ENCODE data around the gene LTA. TPM values are rescaled to one million over a fixed set of nuclear protein-coding genes. Genes with fewer than 3 reads are reported as not detected.

Gene LTA
- total and polyA plus RNA-seq, 2 experiments from 2014 or later, result not detected

DNA sequence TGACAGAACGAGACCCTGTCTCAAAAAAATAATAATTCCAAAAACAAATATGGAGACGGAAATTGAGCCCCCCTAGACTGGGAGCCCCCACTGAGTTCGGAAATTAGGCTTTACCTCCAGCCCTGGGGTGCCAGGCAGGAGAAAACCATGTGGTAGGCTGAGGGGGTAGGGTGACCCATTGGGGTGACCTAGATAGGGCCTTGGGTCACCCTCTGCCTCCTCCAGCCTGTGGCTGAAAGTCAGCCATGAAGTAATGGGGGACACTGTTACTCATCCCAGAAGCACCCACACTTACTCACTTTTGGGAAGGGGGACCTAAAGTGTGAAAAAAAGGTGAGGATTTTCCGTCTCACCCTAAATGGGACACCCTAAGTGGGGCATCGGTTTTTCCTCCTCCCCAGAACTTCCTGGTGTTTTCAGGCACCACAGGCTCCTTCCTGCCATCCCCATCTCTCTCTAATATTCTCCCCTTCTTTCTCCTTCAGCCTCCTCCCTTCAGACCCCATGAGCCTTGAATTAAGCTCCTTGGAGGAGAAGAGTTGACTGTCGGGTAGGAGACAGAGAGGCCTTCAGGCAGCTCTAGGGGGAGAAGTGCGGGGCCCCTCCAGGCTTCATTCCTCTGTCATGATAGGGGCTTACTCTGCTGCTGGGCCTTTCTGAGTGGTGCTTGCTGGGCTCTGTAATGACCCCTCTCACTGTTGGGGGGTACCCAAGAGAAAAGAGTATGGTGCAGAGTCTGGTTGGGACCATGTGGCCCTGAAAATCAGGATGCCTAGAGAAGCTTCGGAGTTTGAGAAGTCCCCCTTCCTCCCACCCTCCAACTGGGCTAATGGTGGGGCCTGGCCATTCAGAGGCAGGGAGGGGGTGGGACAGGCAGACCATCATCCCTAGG, 7.7 kb downstream of the LTA start:
- TF ChIP-seq, protein P1, sequence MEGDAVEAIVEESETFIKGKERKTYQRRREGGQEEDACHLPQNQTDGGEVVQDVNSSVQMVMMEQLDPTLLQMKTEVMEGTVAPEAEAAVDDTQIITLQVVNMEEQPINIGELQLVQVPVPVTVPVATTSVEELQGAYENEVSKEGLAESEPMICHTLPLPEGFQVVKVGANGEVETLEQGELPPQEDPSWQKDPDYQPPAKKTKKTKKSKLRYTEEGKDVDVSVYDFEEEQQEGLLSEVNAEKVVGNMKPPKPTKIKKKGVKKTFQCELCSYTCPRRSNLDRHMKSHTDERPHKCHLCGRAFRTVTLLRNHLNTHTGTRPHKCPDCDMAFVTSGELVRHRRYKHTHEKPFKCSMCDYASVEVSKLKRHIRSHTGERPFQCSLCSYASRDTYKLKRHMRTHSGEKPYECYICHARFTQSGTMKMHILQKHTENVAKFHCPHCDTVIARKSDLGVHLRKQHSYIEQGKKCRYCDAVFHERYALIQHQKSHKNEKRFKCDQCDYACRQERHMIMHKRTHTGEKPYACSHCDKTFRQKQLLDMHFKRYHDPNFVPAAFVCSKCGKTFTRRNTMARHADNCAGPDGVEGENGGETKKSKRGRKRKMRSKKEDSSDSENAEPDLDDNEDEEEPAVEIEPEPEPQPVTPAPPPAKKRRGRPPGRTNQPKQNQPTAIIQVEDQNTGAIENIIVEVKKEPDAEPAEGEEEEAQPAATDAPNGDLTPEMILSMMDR (IDR thresholded peaks at IDR 0.05; ENCODE audit: low read depth, low read length), result no peak
- Histone ChIP-seq H3K4me1 (ENCODE audit: low read depth) (peaks cover 3% of the 10 kb centered on the region), H3K27me3 (no peaks in the 10 kb centered on the region), H3K36me3 (no peaks in the 10 kb centered on the region), H3K4me3 (no peak overlapping the region), H3K27ac (no peak overlapping the region), H3K9me3 (ENCODE audit: low read depth) (no peaks in the 10 kb centered on the region)
- no peak for DNase-seq (ENCODE audit: low read depth in 1 of 2, low spot score in 1 of 2)

DNA sequence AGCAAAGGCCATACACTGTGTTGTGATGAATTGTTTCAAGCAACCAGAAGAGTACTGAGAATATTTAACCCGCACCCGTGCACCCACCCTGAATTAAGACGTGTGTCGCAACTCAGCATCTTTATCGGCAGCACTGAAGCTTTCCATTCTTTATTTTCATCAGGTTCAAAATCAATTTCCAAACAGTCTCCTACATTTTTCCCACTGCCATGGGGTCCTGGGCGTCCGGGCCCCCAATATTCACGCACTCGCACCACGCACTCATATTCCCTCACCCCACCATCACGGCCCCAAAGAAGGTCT, 8.3 kb downstream of the LTA start:
- H3K4me1 ChIP-seq (ENCODE audit: low read depth), result peaks cover 3% of the 10 kb centered on the region
- peak overlapping the region; percentile 54 for H3K4me3 ChIP-seq
- no peaks in the 10 kb centered on the region for H3K36me3 ChIP-seq
- H3K27ac ChIP-seq, result no peak overlapping the region
- H3K27me3 ChIP-seq, result no peaks in the 10 kb centered on the region
- DNase-seq (ENCODE audit: low read depth in 1 of 2, low spot score in 1 of 2), result no peak
- H3K9me3 ChIP-seq (ENCODE audit: low read depth), result no peaks in the 10 kb centered on the region
- TF ChIP-seq, protein P1 (IDR thresholded peaks at IDR 0.05; ENCODE audit: low read depth, low read length), result no peak

DNA sequence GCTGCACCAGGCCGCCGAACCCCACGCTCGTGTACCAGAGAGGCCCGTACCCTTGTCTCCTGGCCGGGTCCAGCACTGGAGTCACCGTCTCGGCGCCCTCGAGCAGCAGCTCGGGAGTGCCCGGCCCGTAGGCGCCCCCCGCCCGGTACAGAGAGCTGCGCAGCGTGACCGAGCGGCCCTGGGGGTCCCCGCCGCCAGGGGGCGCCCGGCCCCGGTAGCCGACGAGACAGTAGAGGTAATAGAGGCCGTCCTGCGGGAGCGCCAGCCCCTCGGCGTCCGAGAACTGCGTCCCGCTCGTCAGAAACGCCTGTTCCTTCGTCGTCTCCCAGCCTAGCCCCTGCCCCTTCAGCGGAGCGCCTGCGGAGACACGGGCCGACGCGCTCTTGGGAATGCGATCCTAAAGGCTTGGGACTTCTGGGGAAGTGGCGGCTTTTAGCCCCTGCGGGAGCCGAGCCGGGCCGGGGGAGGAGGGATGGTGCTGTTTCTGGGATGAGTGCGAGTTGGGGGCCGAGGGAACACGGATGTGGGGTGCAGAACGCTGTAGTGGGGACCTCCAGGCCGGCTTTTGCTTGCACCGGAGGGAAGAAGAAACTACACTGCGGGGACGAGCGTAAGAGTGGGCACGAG, 8.8 kb downstream of the LTA start:
- H3K36me3 ChIP-seq, result no peaks in the 10 kb centered on the region
- peak; percentile 86 to 92 for DNase-seq (ENCODE audit: low read depth in 1 of 2, low spot score in 1 of 2)
- H3K4me1 ChIP-seq (ENCODE audit: low read depth), result peaks cover 3% of the 10 kb centered on the region
- H3K4me3 ChIP-seq, result peak overlapping the region; percentile 54
- H3K27me3 ChIP-seq, result no peaks in the 10 kb centered on the region
- H3K27ac ChIP-seq, result peak overlapping the region; percentile 64
- TF ChIP-seq, protein P1 (IDR thresholded peaks at IDR 0.05; ENCODE audit: low read depth, low read length), result peak; percentile 96
- no peaks in the 10 kb centered on the region for H3K9me3 ChIP-seq (ENCODE audit: low read depth)

DNA sequence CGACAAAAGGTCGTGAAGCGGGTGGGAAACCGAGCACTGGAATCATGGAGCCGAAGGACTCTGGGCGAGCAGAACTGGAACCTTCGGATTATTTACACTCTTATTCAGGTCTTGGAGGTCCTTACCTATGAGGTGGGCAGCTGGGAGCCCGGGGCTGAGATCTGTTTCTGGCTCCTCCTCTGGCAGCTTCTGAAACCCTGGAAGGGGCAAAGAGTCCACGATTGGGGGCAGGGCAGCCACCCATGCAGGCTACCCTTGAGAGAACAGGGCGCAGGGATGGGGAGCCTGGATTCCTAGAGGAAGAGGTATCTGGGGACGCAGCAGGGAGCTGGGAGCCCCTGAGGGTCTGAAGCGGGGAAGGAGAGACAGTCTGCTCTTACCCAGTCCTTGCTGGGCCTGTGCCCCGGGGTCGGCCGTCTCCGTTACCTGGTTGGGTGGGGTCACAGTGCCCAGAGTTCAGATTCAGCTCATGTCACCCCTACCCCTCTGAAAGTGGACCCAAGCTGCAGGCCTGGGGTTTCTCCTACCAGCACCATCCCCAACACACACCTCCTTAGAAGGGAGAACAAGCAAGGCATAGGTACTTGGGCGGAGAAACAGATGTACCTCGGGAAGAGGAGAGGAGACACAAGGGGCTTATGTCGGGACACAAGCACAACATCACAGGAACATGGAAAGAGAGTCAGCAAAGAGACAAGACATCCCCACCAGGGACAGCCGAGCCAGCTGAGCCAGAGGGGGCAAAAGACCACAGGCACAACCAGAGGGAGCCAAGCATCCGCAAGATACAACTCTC, 9.5 kb downstream of the LTA start:
- peaks cover 3% of the 10 kb centered on the region for H3K4me1 ChIP-seq (ENCODE audit: low read depth)
- H3K27ac ChIP-seq, result peak overlapping the region; percentile 64
- TF ChIP-seq, protein P1 (IDR thresholded peaks at IDR 0.05; ENCODE audit: low read depth, low read length), result no peak
- no peaks in the 10 kb centered on the region for H3K9me3 ChIP-seq (ENCODE audit: low read depth)
- H3K36me3 ChIP-seq, result no peaks in the 10 kb centered on the region
- H3K4me3 ChIP-seq, result peak overlapping the region; percentile 54
- no peaks in the 10 kb centered on the region for H3K27me3 ChIP-seq
- peak in 1 of 2 donors; percentile 34 for DNase-seq (ENCODE audit: low read depth in 1 of 2, low spot score in 1 of 2)

DNA sequence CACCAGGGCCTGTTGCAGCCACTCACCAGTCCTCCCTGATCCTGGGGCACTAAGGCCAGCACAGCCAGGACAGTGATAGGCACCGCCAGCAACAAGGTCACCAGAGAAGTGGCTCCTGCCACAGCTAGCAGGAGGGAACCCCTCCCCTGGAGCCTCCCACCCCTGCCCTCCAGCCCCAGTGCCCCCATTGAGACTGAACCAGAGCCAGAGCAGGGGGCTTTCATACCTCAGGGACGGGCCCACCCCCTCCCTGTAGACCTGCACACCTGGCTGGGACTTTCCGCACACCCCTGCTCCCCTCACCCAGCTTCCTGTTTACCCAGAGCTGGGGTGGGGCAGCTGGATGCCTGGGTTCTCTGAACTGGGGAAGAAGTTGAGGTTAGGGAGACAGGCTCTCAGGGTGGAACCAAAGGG, 10.1 kb downstream of the LTA start, which contains the start of gene LTB:
Gene LTB, minus strand, starts transcription at position 195 of the 414 bp plus-strand sequence. Its CDS starts 7 bp downstream, at position 188.
- Histone ChIP-seq H3K4me1 (ENCODE audit: low read depth) (peaks cover 3% of the 10 kb centered on the region), H3K4me3 (peak within 1 kb of the TSS; percentile 54), H3K27me3 (no peaks in the 10 kb centered on the region), H3K9me3 (ENCODE audit: low read depth) (no peaks in the 10 kb centered on the region), H3K36me3 (no peaks in the 10 kb centered on the region), H3K27ac (peak within 1 kb of the TSS; percentile 64)
- DNase-seq (ENCODE audit: low read depth in 1 of 2, low spot score in 1 of 2), result no peak
- TF ChIP-seq, protein P1 (IDR thresholded peaks at IDR 0.05; ENCODE audit: low read depth, low read length), result no peak

All from cardiac muscle cell (in vitro differentiated cells and primary cell).